Loucy (cell line): ENCODE data around the gene NID1.

Source experiments
- EZH2phosphoT487 ChIP-seq: fragments of 200-600 bp; IDR thresholded peaks from 2 replicates; pipeline ENCODE4 v1.6.1; 2018; ENCODE audit warnings: antibody characterized with exemption, mild to moderate bottlenecking, moderate library complexity, borderline replicate concordance
- TF ChIP-seq, protein P1 (sequence below): fragments of 200-600 bp; sonication (generic); conservative IDR thresholded peaks from 2 replicates; pipeline ENCODE4 v1.5.1; 2014; ENCODE audit warnings: mild to moderate bottlenecking, antibody characterized with exemption, low read length

DNA sequence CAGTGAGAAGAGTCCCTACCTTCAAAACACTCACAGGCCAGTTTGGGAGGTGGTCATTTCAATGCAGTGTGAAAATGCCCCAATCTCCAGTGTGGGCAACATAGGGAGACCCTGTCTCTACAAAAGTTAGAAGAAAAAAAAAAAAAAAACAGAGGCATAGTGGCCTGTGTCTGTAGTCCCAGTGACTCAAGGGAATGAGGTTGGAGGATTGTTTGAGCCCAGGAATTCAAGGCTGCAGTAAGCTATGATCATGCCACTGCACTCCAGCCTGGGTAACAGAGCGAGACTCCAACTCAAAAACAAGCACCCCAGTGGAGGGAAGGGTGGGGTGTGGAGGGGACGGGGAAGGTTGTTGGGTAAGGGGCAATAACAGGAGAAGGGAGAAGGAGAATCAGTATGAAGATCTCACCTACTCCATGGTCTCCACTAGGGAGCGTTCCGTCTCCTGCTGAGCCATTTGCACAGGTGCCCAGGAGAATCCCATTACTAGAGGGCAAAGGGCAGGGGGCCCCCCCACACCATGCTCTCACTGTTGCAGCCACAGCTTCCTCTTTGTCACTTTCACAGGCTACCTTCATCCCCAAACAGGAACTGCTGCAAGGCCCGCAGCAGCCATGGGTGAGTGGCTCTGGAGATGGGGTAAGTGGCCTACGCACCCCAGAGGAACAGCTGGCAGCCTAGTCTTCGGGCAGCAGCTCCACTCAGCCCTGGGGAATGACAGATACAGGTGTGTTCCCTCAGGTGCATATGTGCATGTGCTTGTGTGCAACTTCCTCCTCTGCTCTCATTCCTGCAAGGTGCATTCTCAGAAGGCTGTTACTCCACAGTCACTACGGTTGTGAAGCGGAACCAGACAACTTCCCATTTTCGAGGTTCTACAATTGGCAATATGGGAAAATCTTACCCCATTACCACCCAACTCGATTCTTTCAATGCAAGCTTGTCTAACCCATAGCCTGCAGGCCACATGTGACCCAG, 110.3 kb downstream of the NID1 start:
- TF ChIP-seq, protein P1, sequence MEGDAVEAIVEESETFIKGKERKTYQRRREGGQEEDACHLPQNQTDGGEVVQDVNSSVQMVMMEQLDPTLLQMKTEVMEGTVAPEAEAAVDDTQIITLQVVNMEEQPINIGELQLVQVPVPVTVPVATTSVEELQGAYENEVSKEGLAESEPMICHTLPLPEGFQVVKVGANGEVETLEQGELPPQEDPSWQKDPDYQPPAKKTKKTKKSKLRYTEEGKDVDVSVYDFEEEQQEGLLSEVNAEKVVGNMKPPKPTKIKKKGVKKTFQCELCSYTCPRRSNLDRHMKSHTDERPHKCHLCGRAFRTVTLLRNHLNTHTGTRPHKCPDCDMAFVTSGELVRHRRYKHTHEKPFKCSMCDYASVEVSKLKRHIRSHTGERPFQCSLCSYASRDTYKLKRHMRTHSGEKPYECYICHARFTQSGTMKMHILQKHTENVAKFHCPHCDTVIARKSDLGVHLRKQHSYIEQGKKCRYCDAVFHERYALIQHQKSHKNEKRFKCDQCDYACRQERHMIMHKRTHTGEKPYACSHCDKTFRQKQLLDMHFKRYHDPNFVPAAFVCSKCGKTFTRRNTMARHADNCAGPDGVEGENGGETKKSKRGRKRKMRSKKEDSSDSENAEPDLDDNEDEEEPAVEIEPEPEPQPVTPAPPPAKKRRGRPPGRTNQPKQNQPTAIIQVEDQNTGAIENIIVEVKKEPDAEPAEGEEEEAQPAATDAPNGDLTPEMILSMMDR, result no peak
- no peak for TF ChIP-seq EZH2phosphoT487
